Endodermal cell (in vitro differentiated cells): ENCODE results near the gene ARMC8. TPM values are rescaled to one million over a fixed set of nuclear protein-coding genes. Genes with fewer than 3 reads are reported as not detected.

Source experiments
- DNase-seq: peaks from one replicate; pipeline ENCODE4 v3.0.0-alpha.2; 2017
- H3K27ac ChIP-seq: 2 replicates; pipeline ENCODE4 v1.5.1; 2013; ENCODE audit warnings: mild to moderate bottlenecking, low read depth, low read length, moderate library complexity
- H3K27me3 ChIP-seq: 2 replicates; pipeline ENCODE4 v1.6.1; 2013; ENCODE audit warnings: mild to moderate bottlenecking, low read length, moderate library complexity; ENCODE audit not compliant: insufficient read depth, control insufficient read depth, poor library complexity, severe bottlenecking
- H3K36me3 ChIP-seq: 2 replicates; pipeline ENCODE4 v1.7.0; 2013; ENCODE audit warnings: mild to moderate bottlenecking, low read length, moderate library complexity; ENCODE audit not compliant: control insufficient read depth, insufficient read depth
- H3K4me1 ChIP-seq: one replicate; pipeline ENCODE4 v1.7.0; 2013; ENCODE audit warnings: low read length; ENCODE audit not compliant: control insufficient read depth, insufficient read depth
- H3K4me3 ChIP-seq: 2 replicates; pipeline ENCODE4 v1.5.1; 2013; ENCODE audit warnings: mild to moderate bottlenecking, low read length, moderate library complexity
- H3K9ac ChIP-seq: 2 replicates; pipeline ENCODE4 v1.6.1; 2013; ENCODE audit warnings: mild to moderate bottlenecking, low read length, moderate library complexity; ENCODE audit not compliant: poor library complexity, severe bottlenecking; ENCODE audit errors: extremely low read depth
- H3K9me3 ChIP-seq: 2 replicates; pipeline ENCODE4 v1.6.1; 2013; ENCODE audit warnings: mild to moderate bottlenecking, low read length, moderate library complexity; ENCODE audit not compliant: control insufficient read depth
- H3K27ac Mint-ChIP-seq: 2 replicates; pipeline ENCODE4 v1.8.0; 2020; ENCODE audit warnings: mixed read lengths
- H3K27me3 Mint-ChIP-seq: 2 replicates; pipeline ENCODE4 v1.8.0; 2021; ENCODE audit warnings: mild to moderate bottlenecking, mixed read lengths; ENCODE audit not compliant: insufficient read depth
- H3K36me3 Mint-ChIP-seq: 2 replicates; pipeline ENCODE4 v1.8.0; 2020; ENCODE audit warnings: low read depth, mixed read lengths
- H3K4me1 Mint-ChIP-seq: 2 replicates; pipeline ENCODE4 v1.8.0; 2020; ENCODE audit warnings: mixed read lengths
- H3K4me3 Mint-ChIP-seq: 2 replicates; pipeline ENCODE4 v1.8.0; 2020; ENCODE audit warnings: mild to moderate bottlenecking, moderate library complexity, mixed read lengths
- H3K9me3 Mint-ChIP-seq: 2 replicates; pipeline ENCODE4 v1.8.0; 2020; ENCODE audit warnings: mild to moderate bottlenecking, mixed read lengths
- CTCF ChIP-seq: fragments of 200-600 bp; sonication (generic); conservative IDR thresholded peaks from 2 replicates; pipeline ENCODE4 v1.5.0; 2021; ENCODE audit warnings: antibody characterized with exemption, mild to moderate bottlenecking
- WGBS, 2 experiments: methylation state at CpG; one replicate each; pipeline versions ENCODE4 v1.1.5 to v1.1.7; 2013; ENCODE audit warnings: missing lambda C conversion rate in 2 of 2, mixed read lengths in 1 of 2; ENCODE audit not compliant: insufficient coverage in 1 of 2, insufficient read length in 1 of 2; 5-methylcytosine and 5-hydroxymethylcytosine counted together
- total RNA-seq, 2 donors: library from RNA; stranded (reverse); fragmentation: NEBNext Ultra II Directional in 1 of 2; extraction: Animal tissue kit (Norgen Biotek cat#: 25700) in 1 of 2; gene quantifications; 2 replicates in 1 of 2; 3 replicates in 1 of 2; pipeline ENCODE4 v1.2.1, GENCODE V29; 2021

Gene ARMC8
- total RNA-seq, 2 donors from 2014 or later: 58.6 to 60.4 TPM

GRCh38 chr3:138157743-138158142 lies 29.4 kb upstream of the ARMC8 start:
- H3K36me3 Mint-ChIP-seq: peaks cover 23% of the 10 kb centered on the region
- Histone ChIP-seq H3K36me3 (peaks cover 17% of the 10 kb centered on the region), H3K9ac (no peak overlapping the region), H3K4me3 (no peak overlapping the region), H3K9me3 (peaks cover 8% of the 10 kb centered on the region), H3K27me3 (no peaks in the 10 kb centered on the region), H3K27ac (no peak overlapping the region), H3K4me1 (no peaks in the 10 kb centered on the region)
- H3K4me3 Mint-ChIP-seq: no peak overlapping the region
- no peak for TF ChIP-seq CTCF
- H3K9me3 Mint-ChIP-seq: peaks cover 12% of the 10 kb centered on the region
- DNase-seq: no peak
- H3K27me3 Mint-ChIP-seq: peaks cover 2% of the 10 kb centered on the region
- H3K4me1 Mint-ChIP-seq: no peaks in the 10 kb centered on the region
- H3K27ac Mint-ChIP-seq: no peak overlapping the region
- WGBS, 2 experiments: 96 to 100% methylated on average over 1 to 4 of the region's 4 CpGs

GRCh38 chr3:138165061-138165460 lies 22.0 kb upstream of the ARMC8 start:
- H3K36me3 ChIP-seq: peaks cover 76% of the 10 kb centered on the region
- H3K9me3 ChIP-seq: no peaks in the 10 kb centered on the region
- no peaks in the 10 kb centered on the region for H3K4me1 ChIP-seq
- no peak overlapping the region for H3K4me3 ChIP-seq
- H3K9me3 Mint-ChIP-seq: no peaks in the 10 kb centered on the region
- no peak overlapping the region for H3K27ac Mint-ChIP-seq
- peaks cover 58% of the 10 kb centered on the region for H3K36me3 Mint-ChIP-seq
- no peak overlapping the region for H3K9ac ChIP-seq
- H3K27me3 Mint-ChIP-seq: no peaks in the 10 kb centered on the region
- no peak for DNase-seq
- TF ChIP-seq CTCF: no peak
- whole genome bisulfite sequencing, 2 experiments: 99 to 100% methylated on average over 2 of the region's 2 CpGs
- no peak overlapping the region for H3K4me3 Mint-ChIP-seq
- H3K27me3 ChIP-seq: no peaks in the 10 kb centered on the region
- no peak overlapping the region for H3K27ac ChIP-seq
- no peaks in the 10 kb centered on the region for H3K4me1 Mint-ChIP-seq

GRCh38 chr3:138172625-138173024 lies 14.5 kb upstream of the ARMC8 start:
- H3K27ac ChIP-seq: no peak overlapping the region

More at GRCh38 chr3:138172625-138173024, 14.5 kb upstream of the ARMC8 start:
- Mint-ChIP-seq H3K9me3 (peaks cover 5% of the 10 kb centered on the region), H3K4me3 (no peak overlapping the region), H3K27ac (no peak overlapping the region), H3K36me3 (peaks cover 30% of the 10 kb centered on the region), H3K4me1 (peaks cover 4% of the 10 kb centered on the region), H3K27me3 (no peaks in the 10 kb centered on the region)
- H3K9me3 ChIP-seq: no peaks in the 10 kb centered on the region
- peak overlapping the region; percentile 5 for H3K4me3 ChIP-seq
- no peak for TF ChIP-seq CTCF
- no peaks in the 10 kb centered on the region for H3K27me3 ChIP-seq
- DNase-seq: no peak
- H3K36me3 ChIP-seq: peaks cover 43% of the 10 kb centered on the region
- H3K9ac ChIP-seq: no peak overlapping the region
- H3K4me1 ChIP-seq: no peaks in the 10 kb centered on the region
- WGBS, 2 experiments: 93 to 94% methylated on average over 1 to 2 of the region's 2 CpGs
